ENCODE results near the gene AFF3. TPM values are rescaled to one million over a fixed set of nuclear protein-coding genes. Genes with fewer than 3 reads are reported as not detected.

The AFF3 gene
- total RNA-seq, 1 experiment from 2014 or later = 0.22 TPM

GRCh38 chr2:100066246-100066645 lies 76.1 kb downstream of the AFF3 start:
- H2BK12ac ChIP-seq (ENCODE audit: insufficient read length, low read depth, low read length) = no peak overlapping the region
- H3K4me2 ChIP-seq (ENCODE audit: insufficient read depth, insufficient read length, low read length) = no peak overlapping the region
- H3K4me3 Mint-ChIP-seq = no peak overlapping the region
- H3K79me2 ChIP-seq (ENCODE audit: insufficient read depth, low read length) = no peaks in the 10 kb centered on the region
- H3K14ac ChIP-seq (ENCODE audit: insufficient read depth, low read length) = no peak overlapping the region
- H2AK5ac ChIP-seq (ENCODE audit: insufficient read length, low read length) = no peak overlapping the region
- no peak overlapping the region for H3K23ac ChIP-seq (ENCODE audit: insufficient read length, low read depth, low read length)
- H3K27me3 Mint-ChIP-seq (ENCODE audit: low read depth) = peaks cover 34% of the 10 kb centered on the region
- no peak overlapping the region for H3K9ac ChIP-seq (ENCODE audit: extremely low read depth, insufficient read length, low read length)
- no peaks in the 10 kb centered on the region for H3K4me1 Mint-ChIP-seq
- H3T11ph ChIP-seq (ENCODE audit: low read length) = no peak overlapping the region
- H2BK15ac ChIP-seq (ENCODE audit: low read depth, low read length) = no peak overlapping the region
- H2BK120ac ChIP-seq (ENCODE audit: low read depth, low read length, poor library complexity, severe bottlenecking) = no peak overlapping the region
- no peak overlapping the region for H2BK5ac ChIP-seq (ENCODE audit: insufficient read length, low read length)
- H4K20me1 ChIP-seq (ENCODE audit: control insufficient read depth, insufficient read depth, insufficient read length) = no peaks in the 10 kb centered on the region
- no peak overlapping the region for H3K56ac ChIP-seq (ENCODE audit: insufficient read length, low read depth, low read length)
- H2BK20ac ChIP-seq (ENCODE audit: low read depth, low read length, poor library complexity, severe bottlenecking) = no peak overlapping the region
- H3K27me3 ChIP-seq (ENCODE audit: insufficient read depth, low read length) = no peaks in the 10 kb centered on the region
- no peak overlapping the region for H3K27ac ChIP-seq (ENCODE audit: insufficient read length, low read depth, low read length)
- WGBS (ENCODE audit: extremely low coverage, insufficient read length, low lambda C conversion rate) = no CpG with 5 or more reads among the region's 3 CpGs
- no peaks in the 10 kb centered on the region for H3K79me1 ChIP-seq (ENCODE audit: insufficient read depth, low read depth, low read length, poor library complexity, severe bottlenecking)
- H3K27ac Mint-ChIP-seq = no peak overlapping the region
- no peak overlapping the region for H3K4ac ChIP-seq (ENCODE audit: low read depth, low read length)
- no peak for DNase-seq
- H3K18ac ChIP-seq (ENCODE audit: insufficient read length, low read depth, low read length) = no peak overlapping the region
- no peaks in the 10 kb centered on the region for H3K23me2 ChIP-seq (ENCODE audit: insufficient read length, low read depth, low read length, poor library complexity, severe bottlenecking)
- H3K9me3 Mint-ChIP-seq = peaks cover 12 to 18% of the 10 kb centered on the region in 2 experiments
- no peak overlapping the region for H4K91ac ChIP-seq (ENCODE audit: insufficient read length, low read depth, low read length)
- no peak overlapping the region for H2AFZ ChIP-seq (ENCODE audit: low read length)
- H3K9me3 ChIP-seq (ENCODE audit: control insufficient read depth, low read depth, low read length) = no peaks in the 10 kb centered on the region
- H3K36me3 Mint-ChIP-seq (ENCODE audit: insufficient read depth in 1 of 3, low read depth in 3 of 3) = peaks cover 0 to 12% (median 0%) of the 10 kb centered on the region in 3 experiments; a peak in 2 of 7 replicates
- H4K8ac ChIP-seq (replicated peaks; ENCODE audit: insufficient read length, low read depth, low read length) = no peak overlapping the region
- TF ChIP-seq CTCF (conservative IDR thresholded peaks at IDR 0.05) = no peak
- no peaks in the 10 kb centered on the region for H3K4me1 ChIP-seq (ENCODE audit: insufficient read depth, low read length)
- H4K5ac ChIP-seq (ENCODE audit: insufficient read length, low read depth, low read length) = no peak overlapping the region
